DOHH2 (cell line): ENCODE measurements around the gene SLC1A4.

Experiments
- H3F3A ChIP-seq: fragments of 200-600 bp; sonication (generic), shearing (Covaris generic); 2 replicates; pipeline ENCODE4 v1.6.0; 2016; ENCODE audit warnings: antibody characterized with exemption, mild to moderate bottlenecking; ENCODE audit not compliant: control insufficient read depth, insufficient read depth
- H3K27ac ChIP-seq: fragments of 200-600 bp; sonication (generic); 2 replicates; pipeline ENCODE4 v1.5.1; 2014; ENCODE audit warnings: low read depth, mild to moderate bottlenecking, low read length, moderate library complexity
- H3K27me3 ChIP-seq: fragments of 200-600 bp; sonication (generic); 2 replicates; pipeline ENCODE4 v1.6.1; 2014; ENCODE audit warnings: mild to moderate bottlenecking, low read length, mixed read lengths; ENCODE audit not compliant: control insufficient read depth
- H3K36me3 ChIP-seq: fragments of 200-600 bp; sonication (generic); 2 replicates; pipeline ENCODE4 v1.6.1; 2014; ENCODE audit warnings: mild to moderate bottlenecking, low read length, moderate library complexity, mixed read lengths; ENCODE audit not compliant: control insufficient read depth
- H3K4me1 ChIP-seq: fragments of 200-600 bp; sonication (generic); 2 replicates; pipeline ENCODE4 v1.6.1; 2014; ENCODE audit warnings: mild to moderate bottlenecking, low read length, mixed read lengths; ENCODE audit not compliant: control insufficient read depth
- H3K4me2 ChIP-seq: fragments of 200-600 bp; sonication (generic); 2 replicates; pipeline ENCODE4 v1.6.0; 2014; ENCODE audit warnings: mild to moderate bottlenecking, low read length, moderate library complexity
- H3K4me3 ChIP-seq: fragments of 200-600 bp; sonication (generic); 2 replicates; pipeline ENCODE4 v1.5.1; 2014; ENCODE audit warnings: mild to moderate bottlenecking, low read length, mixed read lengths
- H3K79me2 ChIP-seq: fragments of 200-600 bp; sonication (generic); 2 replicates; pipeline ENCODE4 v1.6.1; 2014; ENCODE audit warnings: mild to moderate bottlenecking, low read length, mixed read lengths; ENCODE audit not compliant: control insufficient read depth
- H3K9me2 ChIP-seq: fragments of 200-600 bp; sonication (generic); replicated peaks from 2 replicates; pipeline ENCODE4 v1.6.1; 2014; ENCODE audit warnings: mild to moderate bottlenecking, low read length, mixed read lengths; ENCODE audit not compliant: control insufficient read depth
- H3K9me3 ChIP-seq: fragments of 200-600 bp; sonication (generic); 2 replicates; pipeline ENCODE4 v1.6.1; 2014; ENCODE audit warnings: antibody characterized with exemption, low read length, mixed read lengths; ENCODE audit not compliant: control insufficient read depth, insufficient read depth
- H4K20me1 ChIP-seq: fragments of 200-600 bp; sonication (generic); 2 replicates; pipeline ENCODE4 v1.6.0; 2014; ENCODE audit warnings: low read depth, mild to moderate bottlenecking, antibody characterized with exemption, low read length, moderate library complexity; ENCODE audit not compliant: control insufficient read depth, insufficient read depth
- EZH2phosphoT487 ChIP-seq: fragments of 200-600 bp; sonication (generic); IDR thresholded peaks from 2 replicates; pipeline ENCODE4 v1.6.1; 2017; ENCODE audit warnings: borderline replicate concordance, mild to moderate bottlenecking, antibody characterized with exemption, low read length, moderate library complexity, mixed read lengths
- TF ChIP-seq, protein P1 (sequence below): fragments of 200-600 bp; sonication (generic); IDR thresholded peaks from one replicate; pipeline ENCODE4 v1.5.1; 2014; ENCODE audit warnings: antibody characterized with exemption, mild to moderate bottlenecking, low read depth, low read length; ENCODE audit not compliant: poor library complexity, severe bottlenecking

The SLC1A4 gene

DNA sequence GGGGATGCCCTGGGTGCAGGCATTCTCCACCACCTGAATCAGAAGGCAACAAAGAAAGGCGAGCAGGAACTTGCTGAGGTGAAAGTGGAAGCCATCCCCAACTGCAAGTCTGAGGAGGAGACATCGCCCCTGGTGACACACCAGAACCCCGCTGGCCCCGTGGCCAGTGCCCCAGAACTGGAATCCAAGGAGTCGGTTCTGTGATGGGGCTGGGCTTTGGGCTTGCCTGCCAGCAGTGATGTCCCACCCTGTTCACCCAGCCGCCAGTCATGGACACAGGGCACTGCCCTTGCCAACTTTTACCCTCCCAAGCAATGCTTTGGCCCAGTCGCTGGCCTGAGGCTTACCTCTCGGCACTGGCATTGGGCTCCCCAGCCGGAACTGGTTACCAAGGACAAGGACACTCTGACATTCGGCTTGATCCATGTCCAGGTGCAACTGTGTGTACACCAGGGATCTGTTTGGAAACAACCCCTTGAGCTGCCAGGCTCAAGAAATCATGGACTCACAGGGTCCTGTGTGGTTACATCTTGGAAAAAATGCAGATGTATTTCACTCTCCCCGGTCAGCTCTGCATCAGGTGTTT, 31.8 kb downstream of the SLC1A4 start:
- H3K36me3 ChIP-seq: peaks cover 90% of the 10 kb centered on the region
- no peaks in the 10 kb centered on the region for H3K9me2 ChIP-seq
- no peak overlapping the region for H3K4me2 ChIP-seq
- H3F3A ChIP-seq: peaks cover 26% of the 10 kb centered on the region
- no peak overlapping the region for H3K27ac ChIP-seq
- no peaks in the 10 kb centered on the region for H4K20me1 ChIP-seq
- H3K79me2 ChIP-seq: peaks cover 18% of the 10 kb centered on the region
- peaks cover 65% of the 10 kb centered on the region for H3K4me1 ChIP-seq
- H3K27me3 ChIP-seq: no peaks in the 10 kb centered on the region
- no peaks in the 10 kb centered on the region for H3K9me3 ChIP-seq
- no peak for TF ChIP-seq EZH2phosphoT487
- TF ChIP-seq, protein P1, sequence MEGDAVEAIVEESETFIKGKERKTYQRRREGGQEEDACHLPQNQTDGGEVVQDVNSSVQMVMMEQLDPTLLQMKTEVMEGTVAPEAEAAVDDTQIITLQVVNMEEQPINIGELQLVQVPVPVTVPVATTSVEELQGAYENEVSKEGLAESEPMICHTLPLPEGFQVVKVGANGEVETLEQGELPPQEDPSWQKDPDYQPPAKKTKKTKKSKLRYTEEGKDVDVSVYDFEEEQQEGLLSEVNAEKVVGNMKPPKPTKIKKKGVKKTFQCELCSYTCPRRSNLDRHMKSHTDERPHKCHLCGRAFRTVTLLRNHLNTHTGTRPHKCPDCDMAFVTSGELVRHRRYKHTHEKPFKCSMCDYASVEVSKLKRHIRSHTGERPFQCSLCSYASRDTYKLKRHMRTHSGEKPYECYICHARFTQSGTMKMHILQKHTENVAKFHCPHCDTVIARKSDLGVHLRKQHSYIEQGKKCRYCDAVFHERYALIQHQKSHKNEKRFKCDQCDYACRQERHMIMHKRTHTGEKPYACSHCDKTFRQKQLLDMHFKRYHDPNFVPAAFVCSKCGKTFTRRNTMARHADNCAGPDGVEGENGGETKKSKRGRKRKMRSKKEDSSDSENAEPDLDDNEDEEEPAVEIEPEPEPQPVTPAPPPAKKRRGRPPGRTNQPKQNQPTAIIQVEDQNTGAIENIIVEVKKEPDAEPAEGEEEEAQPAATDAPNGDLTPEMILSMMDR: no peak
- H3K4me3 ChIP-seq: no peak overlapping the region

DNA sequence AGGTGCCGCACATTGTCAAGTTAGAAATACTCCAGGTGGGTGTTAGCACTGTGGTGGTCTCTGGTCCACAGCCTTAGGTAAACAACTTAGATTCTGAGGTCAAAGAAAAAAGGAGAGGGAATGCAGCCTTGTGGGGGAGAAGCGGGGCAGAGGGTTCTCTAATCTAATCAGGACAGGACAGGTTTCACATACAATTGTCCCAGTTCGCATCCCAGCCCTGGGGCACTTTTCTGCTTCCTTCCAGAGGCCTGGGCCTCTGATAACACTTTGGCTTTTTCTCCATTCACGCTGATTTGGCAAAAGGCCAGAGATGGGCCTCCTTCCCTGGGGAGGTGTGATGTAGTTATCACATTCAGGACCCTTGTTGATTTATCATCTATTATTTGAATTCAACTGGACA, 32.5 kb downstream of the SLC1A4 start:
- Histone ChIP-seq H3K4me3 (no peak overlapping the region), H4K20me1 (no peaks in the 10 kb centered on the region), H3K27me3 (no peaks in the 10 kb centered on the region), H3K79me2 (peaks cover 22% of the 10 kb centered on the region), H3F3A (peaks cover 33% of the 10 kb centered on the region), H3K4me2 (no peak overlapping the region), H3K36me3 (peaks cover 86% of the 10 kb centered on the region), H3K27ac (no peak overlapping the region), H3K9me3 (no peaks in the 10 kb centered on the region), H3K9me2 (no peaks in the 10 kb centered on the region), H3K4me1 (peaks cover 65% of the 10 kb centered on the region)
- TF ChIP-seq, protein P1: no peak
- TF ChIP-seq EZH2phosphoT487: no peak

DNA sequence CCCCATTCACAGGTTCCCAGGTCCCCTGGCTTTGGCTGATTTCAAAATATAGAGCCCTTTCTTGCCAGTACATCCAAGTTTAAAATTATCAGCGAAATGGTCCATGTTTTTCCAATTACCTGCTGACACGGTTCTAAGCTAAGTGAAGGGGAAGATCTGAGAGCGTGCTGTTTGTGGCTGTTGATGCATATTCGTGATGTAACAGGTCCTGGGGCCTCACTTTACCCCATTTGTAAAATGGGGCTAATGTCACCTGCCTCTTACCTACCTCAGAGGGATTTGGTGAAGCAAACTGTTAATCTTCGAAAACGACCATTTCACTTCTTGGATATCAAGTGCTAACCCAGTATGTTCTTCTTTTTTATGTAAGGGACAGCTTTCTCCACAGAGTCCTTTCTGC, 33.0 kb downstream of the SLC1A4 start:
- H3K27ac ChIP-seq: no peak overlapping the region; the same call in 1 of the 2 replicates
- H3K9me3 ChIP-seq: no peaks in the 10 kb centered on the region
- H3K36me3 ChIP-seq: peaks cover 81% of the 10 kb centered on the region
- H3F3A ChIP-seq: peaks cover 36% of the 10 kb centered on the region
- no peak overlapping the region for H3K4me2 ChIP-seq
- H3K79me2 ChIP-seq: peaks cover 26% of the 10 kb centered on the region
- no peaks in the 10 kb centered on the region for H3K9me2 ChIP-seq
- TF ChIP-seq, protein P1: no peak
- TF ChIP-seq EZH2phosphoT487: no peak
- no peaks in the 10 kb centered on the region for H3K27me3 ChIP-seq
- H4K20me1 ChIP-seq: no peaks in the 10 kb centered on the region
- no peak overlapping the region for H3K4me3 ChIP-seq
- H3K4me1 ChIP-seq: peaks cover 65% of the 10 kb centered on the region
